Uterus (tissue), 4 donors: Measurements from ENCODE around the gene SYMPK. TPM values are rescaled to one million over a fixed set of nuclear protein-coding genes. Genes with fewer than 3 reads are reported as not detected.

Experiments used
- DNase-seq, 2 donors: peaks; one replicate each; pipeline ENCODE4 v3.0.0-alpha.2; 2019 to 2020
- H3K27ac ChIP-seq, 2 donors: fragments of 200-600 bp; sonication (generic); 1 replicate in 1 of 2; 2 replicates in 1 of 2; pipeline ENCODE4 v1.5.1; 2016 to 2018
- H3K27me3 ChIP-seq, 2 donors: fragments of 200-600 bp; sonication (generic); one replicate each; pipeline ENCODE4 v1.5.1; 2018 to 2019; ENCODE audit warnings: control low read depth in 1 of 2
- H3K36me3 ChIP-seq, 2 donors: fragments of 200-600 bp; sonication (generic); one replicate each; pipeline ENCODE4 v1.5.1; 2019; ENCODE audit warnings: control low read depth in 1 of 2
- H3K4me1 ChIP-seq, 2 donors: fragments of 200-600 bp; sonication (generic); one replicate each; pipeline ENCODE4 v1.5.1; 2018 to 2019; ENCODE audit warnings: control low read depth in 1 of 2
- H3K4me3 ChIP-seq, 2 donors: fragments of 200-600 bp; sonication (generic); 1 replicate in 1 of 2; 2 replicates in 1 of 2; pipeline ENCODE4 v1.5.1; 2018 to 2019; ENCODE audit warnings: mild to moderate bottlenecking in 1 of 2
- H3K9me3 ChIP-seq, 2 donors: fragments of 200-600 bp; sonication (generic); one replicate each; pipeline ENCODE4 v1.5.1; 2019; ENCODE audit warnings: control low read depth in 1 of 2
- POLR2A ChIP-seq, 2 donors: fragments of 450-650 bp; IDR thresholded peaks; one replicate each; pipeline ENCODE4 v1.6.1; 2016; ENCODE audit warnings: antibody characterized with exemption in 2 of 2, mild to moderate bottlenecking in 1 of 2, moderate library complexity in 1 of 2
- intact Hi-C: fragments of 100-400 bp; cut with DNase I; formaldehyde crosslinking; loops from one replicate; pipeline ENCODE4 v1.15.1; 2023; ENCODE audit warnings: low total_unique reads
- total RNA-seq, 4 donors: library from RNA; depleted of rRNA in 3 of 4; stranded (reverse); fragments of >200 nt in 3 of 4; gene quantifications; one replicate each; pipeline versions ENCODE4 v1.1.0 to v1.2.4, GENCODE V29; 2014 to 2023
- TF ChIP-seq, protein P1 (sequence below), 4 experiments: fragments of 200-600 bp in 2 of 4; fragments of 450-650 bp in 2 of 4; sonication (generic) in 2 of 4; IDR thresholded peaks; one replicate each; pipeline ENCODE4 v1.5.1; 2016 to 2019; ENCODE audit warnings: antibody characterized with exemption in 4 of 4, mild to moderate bottlenecking in 2 of 4, moderate library complexity in 1 of 4
- donor health status: DM: yes; HTN: yes; CAD: no.

The SYMPK gene
- total RNA-seq, 4 donors from 2014 or later = 32.0 to 72.6 (median 46.4) TPM

DNA sequence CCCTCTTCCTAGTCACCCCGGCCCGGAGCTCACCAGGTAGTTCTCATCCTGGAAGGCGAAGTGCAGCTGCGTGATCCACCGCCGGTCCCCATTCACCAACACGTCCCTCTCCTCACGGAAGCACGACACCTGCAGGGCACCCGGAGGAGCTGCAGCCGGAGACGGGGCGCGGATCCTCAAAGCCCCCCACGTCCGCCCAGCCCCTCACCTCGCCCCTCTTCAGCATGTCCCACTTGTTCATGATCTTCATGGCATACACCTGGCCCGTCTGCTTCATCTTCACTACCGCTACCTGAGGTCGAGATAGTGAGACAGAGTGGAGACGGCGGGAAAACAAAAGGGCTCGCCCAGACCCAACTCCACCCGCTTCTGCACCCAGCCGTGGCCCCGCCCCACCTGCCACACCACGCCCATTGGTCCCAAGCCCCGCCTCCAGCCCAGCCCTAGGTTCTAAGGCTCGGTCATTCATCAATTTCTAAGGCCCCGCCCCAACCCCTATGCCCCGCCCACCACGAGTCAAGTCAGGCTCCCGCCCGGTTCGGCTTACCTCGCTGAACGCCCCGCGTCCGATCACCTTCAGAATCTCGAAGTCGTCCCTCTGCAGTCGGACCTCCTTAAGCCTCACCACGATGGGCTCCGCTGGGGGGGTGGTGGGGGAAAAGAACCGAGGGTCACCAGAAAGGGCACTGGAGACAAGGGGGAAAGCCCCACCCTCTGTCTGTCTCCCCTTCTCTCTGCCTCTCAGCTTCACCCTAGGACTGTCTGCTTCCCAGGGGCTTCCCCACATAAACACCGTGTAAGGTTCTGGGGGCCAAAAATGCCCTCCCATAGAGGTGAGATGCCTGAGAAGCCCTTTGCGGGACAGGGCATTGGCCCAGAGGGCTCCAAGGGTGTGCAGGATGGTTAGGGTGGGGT, 83.5 kb downstream of the SYMPK start:
- peak; percentile 94 to 96 for DNase-seq
- H3K4me3 ChIP-seq = peak overlapping the region; percentile 48 to 78
- peaks cover 6 to 9% of the 10 kb centered on the region in 2 donors for H3K4me1 ChIP-seq
- TF ChIP-seq, protein P1, sequence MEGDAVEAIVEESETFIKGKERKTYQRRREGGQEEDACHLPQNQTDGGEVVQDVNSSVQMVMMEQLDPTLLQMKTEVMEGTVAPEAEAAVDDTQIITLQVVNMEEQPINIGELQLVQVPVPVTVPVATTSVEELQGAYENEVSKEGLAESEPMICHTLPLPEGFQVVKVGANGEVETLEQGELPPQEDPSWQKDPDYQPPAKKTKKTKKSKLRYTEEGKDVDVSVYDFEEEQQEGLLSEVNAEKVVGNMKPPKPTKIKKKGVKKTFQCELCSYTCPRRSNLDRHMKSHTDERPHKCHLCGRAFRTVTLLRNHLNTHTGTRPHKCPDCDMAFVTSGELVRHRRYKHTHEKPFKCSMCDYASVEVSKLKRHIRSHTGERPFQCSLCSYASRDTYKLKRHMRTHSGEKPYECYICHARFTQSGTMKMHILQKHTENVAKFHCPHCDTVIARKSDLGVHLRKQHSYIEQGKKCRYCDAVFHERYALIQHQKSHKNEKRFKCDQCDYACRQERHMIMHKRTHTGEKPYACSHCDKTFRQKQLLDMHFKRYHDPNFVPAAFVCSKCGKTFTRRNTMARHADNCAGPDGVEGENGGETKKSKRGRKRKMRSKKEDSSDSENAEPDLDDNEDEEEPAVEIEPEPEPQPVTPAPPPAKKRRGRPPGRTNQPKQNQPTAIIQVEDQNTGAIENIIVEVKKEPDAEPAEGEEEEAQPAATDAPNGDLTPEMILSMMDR (IDR thresholded peaks at IDR 0.05) = peak; percentile 36 to 77 (median 64)
- no peak for TF ChIP-seq POLR2A (IDR thresholded peaks at IDR 0.05)
- H3K36me3 ChIP-seq = no peaks in the 10 kb centered on the region
- H3K27ac ChIP-seq = peak overlapping the region; percentile 93 to 97
- H3K27me3 ChIP-seq = no peaks in the 10 kb centered on the region
- no peaks in the 10 kb centered on the region for H3K9me3 ChIP-seq
- intact Hi-C loops = no loop called here

DNA sequence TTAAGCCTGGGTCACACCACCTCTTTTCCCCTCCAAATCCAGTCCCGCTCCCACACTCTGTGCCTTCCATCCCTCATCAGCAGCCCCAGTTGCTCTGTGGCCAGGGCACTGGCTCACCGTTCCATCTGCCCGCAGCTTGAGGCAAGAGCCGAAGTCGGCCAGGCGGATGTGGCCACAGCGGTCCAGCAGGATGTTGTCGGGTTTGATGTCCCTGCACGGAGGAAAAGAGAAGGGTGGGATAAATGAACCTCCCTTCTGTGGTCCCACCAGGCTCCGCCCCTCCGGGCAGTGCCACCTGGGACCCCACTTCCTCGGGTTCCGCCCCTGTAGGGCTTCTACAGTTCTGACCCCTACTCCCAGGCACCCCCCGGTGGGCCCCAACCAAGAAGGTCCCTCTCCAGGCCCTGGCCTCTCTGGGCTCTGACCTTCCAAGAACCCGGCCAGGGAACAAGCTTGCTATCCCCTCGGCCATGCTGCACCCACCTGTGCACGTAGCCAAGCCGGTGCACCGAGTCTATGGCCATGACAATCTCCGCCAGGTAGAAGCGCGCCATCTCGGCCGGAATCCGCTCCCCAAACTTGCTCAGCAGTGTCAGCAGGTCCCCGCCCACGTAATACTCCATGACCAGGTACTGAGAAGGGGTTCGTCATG, 84.8 kb downstream of the SYMPK start:
- Histone ChIP-seq H3K27me3 (no peaks in the 10 kb centered on the region), H3K4me1 (peaks cover 0 to 6% of the 10 kb centered on the region in 2 donors), H3K36me3 (no peaks in the 10 kb centered on the region), H3K4me3 (no peak overlapping the region), H3K27ac (peak overlapping the region in 1 of 2 donors; percentile 93), H3K9me3 (no peaks in the 10 kb centered on the region)
- peak in 1 of 2 donors; percentile 31 for DNase-seq
- intact Hi-C loops = no loop called here
- TF ChIP-seq POLR2A (IDR thresholded peaks at IDR 0.05) = no peak
- TF ChIP-seq, protein P1 (IDR thresholded peaks at IDR 0.05) = no peak

DNA sequence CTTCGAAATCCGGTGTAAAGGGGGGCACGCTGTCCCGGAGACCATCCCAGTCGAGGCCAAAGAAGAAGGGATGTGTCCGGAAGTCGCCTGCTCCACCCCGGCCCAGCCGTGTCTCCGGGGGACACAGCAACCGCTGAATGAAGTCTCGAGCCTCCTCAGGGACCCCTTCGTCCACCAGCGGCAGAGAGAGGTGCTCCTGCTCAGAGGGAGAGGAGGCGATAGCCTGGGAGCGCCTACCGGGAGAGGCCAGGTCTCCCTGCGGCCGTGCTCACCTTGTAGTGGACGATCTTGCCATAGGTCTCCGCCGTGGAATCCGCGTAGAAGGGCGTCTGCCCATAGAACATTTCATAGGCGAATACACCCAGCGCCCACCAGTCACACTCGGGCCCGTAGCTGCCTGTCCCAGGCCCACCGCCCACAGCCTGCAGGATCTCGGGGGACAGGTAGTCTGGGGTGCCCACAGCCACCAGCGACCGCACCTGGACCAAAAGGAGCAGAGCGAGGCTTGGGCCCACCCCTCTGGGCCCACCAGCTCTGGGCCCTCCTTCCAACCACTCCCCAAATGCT, 85.5 kb downstream of the SYMPK start:
- Histone ChIP-seq H3K4me3 (no peak overlapping the region), H3K27ac (no peak overlapping the region), H3K4me1 (peaks cover 0 to 6% of the 10 kb centered on the region in 2 donors), H3K9me3 (no peaks in the 10 kb centered on the region), H3K36me3 (no peaks in the 10 kb centered on the region), H3K27me3 (no peaks in the 10 kb centered on the region)
- no peak for DNase-seq
- intact Hi-C loops = no loop called here
- TF ChIP-seq POLR2A (IDR thresholded peaks at IDR 0.05) = no peak
- TF ChIP-seq, protein P1 (IDR thresholded peaks at IDR 0.05) = no peak

DNA sequence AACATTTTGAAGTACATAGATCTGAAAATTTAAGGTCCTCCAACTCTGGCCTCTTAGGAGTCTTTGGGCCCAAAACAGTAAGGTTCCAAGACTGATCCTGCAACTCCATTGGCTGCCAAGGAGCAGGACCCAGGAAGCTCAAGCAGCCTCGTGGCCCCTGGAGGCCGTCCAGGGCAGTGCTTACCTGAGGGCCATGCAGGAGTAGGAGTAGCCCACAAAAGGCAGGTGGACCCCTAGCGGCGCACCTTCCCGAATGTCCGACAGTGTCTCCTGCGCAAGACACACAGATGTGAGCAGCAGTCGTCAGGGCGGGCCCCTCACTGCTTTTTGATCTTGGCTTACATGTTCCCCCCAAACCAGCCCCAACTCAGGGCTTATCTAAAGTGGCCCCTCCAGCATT, 88.2 kb downstream of the SYMPK start:
- intact Hi-C loops = no loop called here
- Histone ChIP-seq H3K4me3 (no peak overlapping the region), H3K9me3 (no peaks in the 10 kb centered on the region), H3K36me3 (no peaks in the 10 kb centered on the region), H3K27me3 (no peaks in the 10 kb centered on the region), H3K4me1 (no peaks in the 10 kb centered on the region), H3K27ac (no peak overlapping the region)
- TF ChIP-seq POLR2A (IDR thresholded peaks at IDR 0.05) = no peak
- TF ChIP-seq, protein P1 (IDR thresholded peaks at IDR 0.05) = no peak
- DNase-seq = no peak
